Endothelial cell of umbilical vein (primary cell): ENCODE measurements around the gene CACNA2D1.

Experiments
- CTCF ChIP-seq, 2 donors: IDR thresholded peaks; 1 replicate in 1 of 2; 2 replicates in 1 of 2; pipeline ENCODE4 v1.5.1; 2011; ENCODE audit warnings: low read length in 2 of 2, mild to moderate bottlenecking in 2 of 2, moderate library complexity in 2 of 2, control low read depth in 1 of 2, inconsistent platforms in 1 of 2, low read depth in 1 of 2; ENCODE audit not compliant: insufficient read depth in 1 of 2; ENCODE audit errors: extremely low read depth in 1 of 2
- EZH2 ChIP-seq: IDR thresholded peaks from 2 replicates; pipeline ENCODE4 v1.6.1; 2012; ENCODE audit warnings: borderline replicate concordance, low read depth, mild to moderate bottlenecking, moderate library complexity, low read length, inconsistent platforms; ENCODE audit not compliant: severe bottlenecking
- JUN ChIP-seq: IDR thresholded peaks from 2 replicates; pipeline ENCODE4 v1.6.1; 2011; ENCODE audit warnings: borderline replicate concordance, low read depth; ENCODE audit not compliant: insufficient read length, insufficient read depth
- POLR2A ChIP-seq: IDR thresholded peaks from 2 replicates; pipeline ENCODE4 v1.6.1; 2012; ENCODE audit warnings: low read depth, mild to moderate bottlenecking, control low read depth, low read length
- POLR2AphosphoS5 ChIP-seq: IDR thresholded peaks from 2 replicates; pipeline ENCODE4 v1.6.1; 2012; ENCODE audit warnings: low read depth, mild to moderate bottlenecking, control low read depth, low read length, moderate library complexity; ENCODE audit not compliant: insufficient read depth
- TF ChIP-seq, protein P1 (sequence below): IDR thresholded peaks from 2 replicates; pipeline ENCODE4 v1.6.1; 2011; ENCODE audit not compliant: insufficient read depth, insufficient read length

GRCh38 chr7:82105463-82105862 lies 338.1 kb downstream of the CACNA2D1 start:
- TF ChIP-seq CTCF (IDR thresholded peaks at IDR 0.05; ENCODE audit: extremely low read depth in 1 of 2, insufficient read depth in 1 of 2, low read depth in 1 of 2, low read length in 2 of 2) (no peak), JUN (peak; percentile 83), POLR2A (no peak), EZH2 (no peak), POLR2AphosphoS5 (no peak)
- TF ChIP-seq, protein P1, sequence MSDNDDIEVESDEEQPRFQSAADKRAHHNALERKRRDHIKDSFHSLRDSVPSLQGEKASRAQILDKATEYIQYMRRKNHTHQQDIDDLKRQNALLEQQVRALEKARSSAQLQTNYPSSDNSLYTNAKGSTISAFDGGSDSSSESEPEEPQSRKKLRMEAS: no peak
